Ammon's horn (tissue), 1 donor: Measurements from ENCODE around the gene PIP5K1B.
A peak's percentile ranks its signal among the peaks of the same experiment; 100 is the strongest.

Source experiments
- DNase-seq: peaks from one replicate; pipeline ENCODE4 v3.0.0-alpha.2; 2016; ENCODE audit warnings: low spot score

Gene PIP5K1B

GRCh38 chr9:68775003-68775730 is 70.1 kb downstream of the PIP5K1B start:
- no peak for DNase-seq

GRCh38 chr9:68777070-68777763 is 72.2 kb downstream of the PIP5K1B start:
- DNase-seq, result no peak

DNA sequence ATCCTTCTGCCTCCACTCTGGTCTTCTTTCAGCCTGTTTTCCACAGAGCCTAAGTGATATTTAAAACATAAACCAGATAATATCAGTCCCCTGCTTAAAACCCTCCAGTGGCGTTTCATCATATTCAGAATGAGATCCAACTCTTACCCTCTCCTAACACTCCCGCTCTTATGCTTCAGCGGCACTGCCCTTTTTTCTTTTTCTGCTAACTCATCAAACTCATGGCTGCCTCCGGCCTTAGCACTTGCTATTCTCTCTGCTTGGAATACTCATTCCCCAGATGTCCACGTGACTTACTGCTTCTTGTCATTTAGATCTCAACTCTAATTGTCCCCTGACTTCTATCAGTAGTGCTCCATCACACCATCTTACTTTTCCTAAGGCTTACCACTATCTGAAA is 73.6 kb downstream of the PIP5K1B start:
- no peak for DNase-seq

DNA sequence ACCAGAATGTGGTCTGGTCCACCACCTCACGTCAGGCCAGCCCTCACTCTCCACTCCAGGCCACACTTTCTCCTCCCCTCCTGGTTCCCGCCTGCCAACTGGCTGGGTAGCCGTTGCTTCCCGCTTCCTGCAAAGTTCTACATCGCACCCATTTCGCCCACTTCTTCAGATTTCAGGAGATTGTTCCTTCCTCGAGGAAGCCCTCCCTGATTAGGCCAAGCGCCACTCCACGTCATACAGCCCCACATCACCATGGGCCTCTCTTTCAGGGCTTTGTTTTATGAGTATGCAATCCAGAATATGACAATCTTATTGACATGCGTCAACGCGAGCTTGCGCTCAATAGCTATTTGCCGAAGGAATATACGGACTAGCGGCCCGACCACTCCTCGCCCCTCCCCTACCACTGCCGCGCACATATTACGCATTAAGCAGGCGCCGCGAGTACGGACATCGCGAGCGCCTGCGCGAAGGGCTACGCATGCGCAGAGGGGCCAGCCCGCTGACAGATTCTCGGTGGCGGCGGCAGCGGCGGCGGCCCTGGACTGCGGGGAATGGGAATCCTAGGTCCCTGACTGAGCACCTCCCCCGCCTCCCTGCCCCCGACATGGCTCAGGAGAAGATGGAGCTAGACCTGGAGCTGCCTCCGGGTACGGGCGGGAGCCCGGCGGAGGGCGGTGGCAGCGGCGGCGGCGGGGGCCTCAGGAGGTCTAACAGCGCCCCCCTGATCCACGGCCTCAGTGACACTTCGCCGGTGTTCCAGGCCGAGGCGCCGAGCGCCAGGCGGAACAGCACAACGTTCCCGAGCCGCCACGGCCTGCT is 74.7 kb downstream of the PIP5K1B start:
- DNase-seq, result peak; percentile 90

DNA sequence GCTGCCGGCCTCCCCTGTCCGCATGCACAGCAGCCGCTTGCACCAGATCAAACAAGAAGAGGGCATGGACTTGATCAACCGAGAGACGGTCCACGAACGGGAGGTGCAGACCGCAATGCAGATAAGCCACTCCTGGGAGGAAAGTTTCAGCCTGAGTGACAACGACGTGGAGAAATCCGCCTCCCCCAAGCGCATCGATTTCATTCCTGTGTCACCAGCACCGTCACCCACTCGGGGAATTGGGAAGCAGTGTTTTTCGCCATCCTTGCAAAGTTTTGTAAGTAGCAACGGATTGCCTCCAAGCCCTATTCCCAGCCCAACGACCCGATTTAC is 75.3 kb downstream of the PIP5K1B start:
- DNase-seq, result no peak

DNA sequence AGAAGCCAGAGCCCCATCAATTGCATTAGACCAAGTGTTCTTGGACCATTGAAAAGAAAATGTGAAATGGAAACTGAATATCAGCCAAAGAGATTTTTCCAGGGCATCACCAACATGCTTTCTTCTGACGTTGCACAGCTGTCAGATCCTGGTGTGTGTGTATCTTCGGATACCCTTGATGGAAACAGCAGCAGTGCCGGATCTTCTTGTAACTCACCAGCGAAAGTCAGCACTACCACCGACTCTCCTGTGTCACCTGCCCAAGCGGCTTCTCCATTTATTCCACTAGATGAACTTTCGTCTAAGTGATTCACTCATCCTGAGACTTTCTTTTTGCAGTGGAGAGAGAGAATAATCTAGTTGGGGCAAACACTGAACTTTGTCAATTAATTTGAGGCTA is 75.7 kb downstream of the PIP5K1B start:
- no peak for DNase-seq

DNA sequence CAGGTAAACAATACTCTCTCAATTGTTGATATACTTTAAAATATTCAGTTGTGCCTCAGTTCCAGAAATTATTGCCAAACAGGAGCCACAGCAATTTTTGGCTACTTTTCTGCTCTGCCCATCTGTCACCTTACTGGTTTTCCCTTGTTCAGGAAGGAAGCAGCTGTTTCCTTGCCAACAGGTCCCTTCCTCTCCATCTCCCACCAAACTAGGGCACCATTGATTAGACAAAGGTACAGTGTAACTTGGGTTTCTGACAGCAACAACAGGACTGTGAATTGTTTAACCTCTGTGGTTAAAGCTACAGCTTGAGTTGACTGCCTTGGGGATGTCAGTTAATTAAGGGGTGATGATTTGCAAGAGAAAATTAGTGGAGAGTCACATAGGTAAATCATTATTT is 76.9 kb downstream of the PIP5K1B start:
- no peak for DNase-seq

DNA sequence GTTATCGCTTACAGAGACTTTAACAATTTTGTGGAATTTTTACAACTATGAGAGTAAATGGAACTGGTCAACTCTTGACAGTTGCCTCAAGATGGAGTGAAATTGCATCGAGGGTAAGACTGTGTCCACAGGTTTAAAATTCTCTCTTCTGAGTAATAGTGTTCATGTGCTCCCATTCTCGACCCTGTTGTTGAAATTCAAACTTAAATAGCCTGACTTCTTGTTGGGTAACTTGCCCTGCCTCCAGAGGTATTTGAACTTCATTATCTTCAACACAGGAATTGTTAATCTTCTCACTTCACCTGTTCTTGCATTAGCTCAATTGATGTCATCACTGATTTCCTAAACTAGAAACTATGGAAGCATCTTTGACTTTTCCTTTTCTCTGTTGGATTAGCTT is 77.5 kb downstream of the PIP5K1B start:
- DNase-seq, result no peak

- no peak for DNase-seq
These were observed 80.9 kb downstream of the PIP5K1B start for GRCh38 chr9:68785965-68786364.

GRCh38 chr9:68791169-68791568 is 86.1 kb downstream of the PIP5K1B start:
- no peak for DNase-seq

DNA sequence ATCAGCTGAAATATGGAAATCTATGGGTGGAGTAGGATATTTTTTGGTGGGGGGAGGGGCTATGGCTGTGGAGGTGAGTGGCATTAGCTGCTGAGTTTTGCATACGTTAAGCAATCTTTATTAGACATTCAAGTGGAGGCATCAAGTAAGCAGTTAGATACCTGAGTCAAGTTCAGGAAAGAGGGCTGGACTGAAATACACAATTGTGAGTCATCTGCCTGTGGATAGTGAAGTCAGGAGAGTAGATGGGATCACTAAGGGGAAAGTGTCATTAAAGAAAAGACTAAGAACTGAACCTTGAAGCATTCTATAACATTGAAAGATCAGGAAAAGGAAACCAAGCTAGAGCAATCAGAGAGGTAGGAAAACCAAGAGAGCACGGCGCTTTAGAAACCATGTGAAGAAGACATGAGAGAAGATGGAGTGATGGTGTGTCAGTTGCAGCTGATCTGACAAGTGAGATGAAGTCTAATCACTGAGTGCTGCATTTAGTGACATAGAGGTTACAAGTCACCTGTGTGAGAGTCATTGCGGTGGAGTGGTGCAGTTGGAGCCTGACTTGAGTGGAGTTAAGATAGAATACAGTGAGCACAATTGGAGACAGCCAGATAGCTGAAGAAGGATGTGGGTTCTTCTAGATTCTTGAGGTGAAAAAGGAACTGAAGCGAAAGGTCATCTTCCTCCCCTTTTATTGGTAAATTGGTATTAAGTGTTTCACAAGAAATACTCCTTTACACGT is 88.7 kb downstream of the PIP5K1B start:
- DNase-seq, result no peak

GRCh38 chr9:68794898-68795297 is 89.9 kb downstream of the PIP5K1B start:
- no peak for DNase-seq

GRCh38 chr9:68795411-68795810 is 90.4 kb downstream of the PIP5K1B start:
- no peak for DNase-seq

- DNase-seq, result no peak
These were observed 92.1 kb downstream of the PIP5K1B start for GRCh38 chr9:68797116-68797515.

DNA sequence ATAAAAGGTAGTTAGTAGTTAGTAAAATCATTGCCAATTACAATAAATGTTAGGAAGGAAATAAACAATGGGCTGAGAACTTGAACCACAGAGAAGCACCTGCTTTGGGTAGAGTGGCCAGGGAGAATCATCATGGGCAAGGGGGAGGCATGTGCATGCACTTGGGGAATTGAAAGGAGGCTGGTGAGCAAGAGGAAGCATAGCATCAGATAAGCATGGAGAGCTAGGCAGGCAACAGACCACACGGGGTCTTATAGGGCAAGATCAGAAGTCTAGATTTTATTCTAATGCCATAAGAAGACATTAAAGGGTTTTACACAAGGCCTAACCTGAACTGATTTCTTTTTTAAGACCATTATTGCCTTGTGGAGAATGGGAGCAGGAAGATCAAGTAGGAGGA is 93.4 kb downstream of the PIP5K1B start:
- DNase-seq, result no peak

DNA sequence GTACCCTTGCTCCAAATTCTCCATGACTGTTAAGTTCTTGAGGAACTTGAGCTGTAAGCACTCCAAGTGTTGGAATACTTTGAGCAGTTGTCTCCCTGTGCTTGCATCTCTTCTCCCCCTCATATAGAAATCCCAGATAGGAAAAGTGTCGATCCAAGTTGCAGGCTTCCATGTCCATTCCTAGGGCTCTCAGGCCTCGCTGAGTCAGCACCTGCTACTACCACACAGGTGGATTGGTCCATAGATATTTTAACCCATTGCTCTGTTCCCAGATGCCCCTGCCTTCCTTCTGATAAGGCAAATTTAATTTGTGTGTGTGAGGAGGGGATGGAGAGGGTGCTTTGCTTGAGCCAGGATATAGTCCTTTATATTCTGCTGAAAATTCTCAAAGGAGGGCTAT is 95.8 kb downstream of the PIP5K1B start:
- DNase-seq, result no peak

GRCh38 chr9:68802525-68803015 is 97.5 kb downstream of the PIP5K1B start:
- DNase-seq, result no peak

DNA sequence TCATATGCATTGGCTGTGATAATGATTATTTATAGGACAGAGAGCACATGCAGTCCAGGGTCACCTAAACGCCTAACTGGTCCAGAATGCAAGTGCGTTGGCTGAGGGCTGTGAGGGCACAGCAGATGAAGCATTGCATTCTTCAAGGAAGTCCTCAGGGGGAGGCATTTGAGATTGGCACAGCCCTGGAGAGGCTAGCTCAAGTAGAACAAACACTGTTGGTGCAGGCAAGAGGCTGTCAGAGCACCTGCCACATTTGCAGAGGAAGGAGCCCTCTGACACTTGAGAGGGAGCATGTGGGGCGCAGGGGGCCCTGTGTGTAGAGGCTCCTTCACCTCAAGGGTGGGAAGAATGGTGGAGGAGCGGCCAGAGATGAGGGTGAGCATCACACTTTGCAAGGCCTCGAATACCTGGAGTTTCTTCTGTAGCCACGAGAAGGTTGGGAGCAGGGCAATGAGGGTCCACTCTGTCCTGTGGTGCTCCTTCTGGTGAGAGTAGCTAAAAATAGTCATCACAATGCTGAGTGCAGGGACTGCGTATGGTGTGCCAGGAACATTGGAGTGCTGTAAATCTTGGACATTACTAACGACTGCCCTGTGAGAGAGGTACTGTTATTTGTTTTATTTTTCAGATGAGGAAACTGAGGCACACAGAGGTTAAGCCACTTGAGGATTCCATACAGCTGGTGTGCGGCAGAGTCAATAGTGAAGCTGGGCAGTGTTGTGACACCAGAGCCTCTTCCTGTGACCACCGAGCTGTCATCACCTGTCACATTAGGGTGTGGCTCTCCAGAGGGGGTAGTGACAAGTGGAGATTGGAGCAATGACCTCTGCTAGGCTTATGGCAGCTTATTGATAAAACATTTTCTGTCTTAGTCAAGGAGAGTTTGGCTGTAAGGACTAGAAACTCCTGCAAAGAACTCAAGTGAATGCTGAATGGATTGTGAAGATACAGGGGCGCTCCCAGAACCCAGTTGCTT is 100.2 kb downstream of the PIP5K1B start:
- DNase-seq, result no peak

GRCh38 chr9:68805890-68806517 is 101.0 kb downstream of the PIP5K1B start:
- DNase-seq, result no peak

DNA sequence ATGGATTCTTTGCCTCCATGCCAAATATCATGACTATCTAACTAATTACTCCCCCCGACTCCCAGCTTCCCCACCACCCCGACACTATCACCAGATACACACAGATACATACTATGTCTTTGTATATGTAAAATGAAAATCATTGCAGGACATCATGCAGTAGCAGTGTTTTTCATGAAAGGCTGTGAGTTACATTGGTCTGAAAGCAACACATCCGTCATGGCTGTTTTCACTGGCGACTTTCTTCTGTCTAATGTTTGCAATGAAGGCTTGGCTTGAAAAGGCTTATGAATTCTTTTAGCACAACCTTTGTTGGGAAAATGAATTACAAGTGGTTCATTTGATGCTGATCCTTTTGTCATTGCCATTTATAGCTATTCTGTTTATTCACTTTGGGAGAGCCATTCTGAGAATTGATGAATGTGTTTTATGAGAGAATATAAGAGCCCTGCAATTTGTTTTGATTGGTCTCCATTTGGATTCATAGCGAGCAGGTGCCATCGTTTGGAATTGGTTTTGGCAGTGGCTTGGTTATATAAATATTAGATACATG is 103.4 kb downstream of the PIP5K1B start:
- DNase-seq, result no peak
